Nephron (organoid): ENCODE results near the gene FAAP100.

Experiments used
- H3K27ac Mint-ChIP-seq, 3 experiments: 2 replicates each; pipeline ENCODE4 v1.8.0; 2020; ENCODE audit warnings: mixed read lengths in 3 of 3, mild to moderate bottlenecking in 2 of 3, moderate library complexity in 1 of 3
- H3K27me3 Mint-ChIP-seq: 2 replicates; pipeline ENCODE4 v1.8.0; 2021; ENCODE audit warnings: low read depth, mild to moderate bottlenecking, moderate library complexity, mixed read lengths
- H3K36me3 Mint-ChIP-seq: 2 replicates; pipeline ENCODE4 v1.8.0; 2020; ENCODE audit warnings: low read depth, mixed read lengths
- H3K4me1 Mint-ChIP-seq: 2 replicates; pipeline ENCODE4 v1.8.0; 2020; ENCODE audit warnings: mixed read lengths
- H3K4me3 Mint-ChIP-seq, 3 experiments: 2 replicates each; pipeline ENCODE4 v1.8.0; 2020; ENCODE audit warnings: mild to moderate bottlenecking in 3 of 3, mixed read lengths in 3 of 3, moderate library complexity in 2 of 3
- H3K9me3 Mint-ChIP-seq: 2 replicates; pipeline ENCODE4 v1.8.0; 2020; ENCODE audit warnings: mixed read lengths
- TF ChIP-seq, protein P1 (sequence below), 3 experiments: fragments of 200-600 bp; sonication (generic); IDR thresholded peaks; one replicate each; pipeline ENCODE4 v1.5.0; 2021; ENCODE audit warnings: antibody characterized with exemption in 3 of 3; ENCODE audit not compliant: unreplicated experiment in 3 of 3

The FAAP100 gene

DNA sequence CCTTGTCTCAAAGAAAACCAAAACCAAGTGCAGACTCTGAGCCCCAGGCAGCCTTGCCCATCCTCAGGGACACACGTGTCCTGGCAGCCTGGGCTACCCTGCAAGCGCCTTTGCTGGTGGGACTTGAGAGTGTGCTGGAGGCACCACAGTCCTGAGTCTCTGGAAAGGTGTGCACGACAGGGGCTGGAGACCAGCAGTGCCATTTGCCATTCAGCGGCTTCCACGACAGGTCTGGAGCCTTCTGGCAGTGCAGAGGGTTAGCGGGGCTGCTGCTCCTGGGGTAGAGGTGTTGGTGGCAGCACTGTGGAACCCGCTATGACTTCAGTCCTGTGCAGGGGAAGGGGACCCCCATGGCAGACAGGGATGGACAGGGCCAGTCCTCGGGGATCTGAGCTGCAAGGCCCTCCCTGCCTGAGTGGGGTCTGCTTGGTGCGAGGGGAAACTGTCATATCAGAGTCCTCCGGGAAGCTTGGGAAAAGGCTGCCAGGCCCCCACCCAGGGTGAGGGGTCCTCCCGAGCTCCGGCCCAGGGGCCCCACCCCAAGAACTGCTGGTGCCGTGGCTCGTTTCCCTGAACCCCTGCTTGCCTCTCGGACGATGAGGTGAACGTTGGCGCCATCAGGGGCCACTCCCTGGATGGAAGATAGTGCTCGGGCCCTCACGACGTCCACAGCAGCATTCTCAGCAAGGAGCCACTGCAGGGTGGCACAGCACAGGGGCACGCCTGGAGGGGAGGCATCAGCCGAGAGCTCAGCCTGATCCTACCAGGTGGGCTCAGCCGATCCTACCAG is 6.8 kb downstream of the FAAP100 start:
- no peak overlapping the region for H3K27ac Mint-ChIP-seq
- H3K4me1 Mint-ChIP-seq = no peaks in the 10 kb centered on the region
- TF ChIP-seq, protein P1, sequence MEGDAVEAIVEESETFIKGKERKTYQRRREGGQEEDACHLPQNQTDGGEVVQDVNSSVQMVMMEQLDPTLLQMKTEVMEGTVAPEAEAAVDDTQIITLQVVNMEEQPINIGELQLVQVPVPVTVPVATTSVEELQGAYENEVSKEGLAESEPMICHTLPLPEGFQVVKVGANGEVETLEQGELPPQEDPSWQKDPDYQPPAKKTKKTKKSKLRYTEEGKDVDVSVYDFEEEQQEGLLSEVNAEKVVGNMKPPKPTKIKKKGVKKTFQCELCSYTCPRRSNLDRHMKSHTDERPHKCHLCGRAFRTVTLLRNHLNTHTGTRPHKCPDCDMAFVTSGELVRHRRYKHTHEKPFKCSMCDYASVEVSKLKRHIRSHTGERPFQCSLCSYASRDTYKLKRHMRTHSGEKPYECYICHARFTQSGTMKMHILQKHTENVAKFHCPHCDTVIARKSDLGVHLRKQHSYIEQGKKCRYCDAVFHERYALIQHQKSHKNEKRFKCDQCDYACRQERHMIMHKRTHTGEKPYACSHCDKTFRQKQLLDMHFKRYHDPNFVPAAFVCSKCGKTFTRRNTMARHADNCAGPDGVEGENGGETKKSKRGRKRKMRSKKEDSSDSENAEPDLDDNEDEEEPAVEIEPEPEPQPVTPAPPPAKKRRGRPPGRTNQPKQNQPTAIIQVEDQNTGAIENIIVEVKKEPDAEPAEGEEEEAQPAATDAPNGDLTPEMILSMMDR (IDR thresholded peaks at IDR 0.05; ENCODE audit: unreplicated experiment in 3 of 3) = no peak
- H3K36me3 Mint-ChIP-seq = peaks cover 12% of the 10 kb centered on the region
- H3K27me3 Mint-ChIP-seq = no peaks in the 10 kb centered on the region
- no peaks in the 10 kb centered on the region for H3K9me3 Mint-ChIP-seq
- no peak overlapping the region for H3K4me3 Mint-ChIP-seq

GRCh38 chr17:81544281-81544974 is 7.7 kb downstream of the FAAP100 start:
- Mint-ChIP-seq H3K36me3 (peaks cover 9% of the 10 kb centered on the region), H3K27me3 (no peaks in the 10 kb centered on the region), H3K9me3 (no peaks in the 10 kb centered on the region), H3K4me1 (no peaks in the 10 kb centered on the region), H3K4me3 (no peak overlapping the region), H3K27ac (no peak overlapping the region)
- TF ChIP-seq, protein P1 (IDR thresholded peaks at IDR 0.05; ENCODE audit: unreplicated experiment in 3 of 3) = no peak

- no peak overlapping the region for H3K27ac Mint-ChIP-seq
- H3K36me3 Mint-ChIP-seq = peaks cover 4% of the 10 kb centered on the region
- H3K9me3 Mint-ChIP-seq = no peaks in the 10 kb centered on the region
- no peaks in the 10 kb centered on the region for H3K4me1 Mint-ChIP-seq
- H3K4me3 Mint-ChIP-seq = no peak overlapping the region
- H3K27me3 Mint-ChIP-seq = no peaks in the 10 kb centered on the region
- TF ChIP-seq, protein P1 (IDR thresholded peaks at IDR 0.05; ENCODE audit: unreplicated experiment in 3 of 3) = no peak
These were observed 8.4 kb downstream of the FAAP100 start for GRCh38 chr17:81543756-81544155.

- H3K4me3 Mint-ChIP-seq = no peak overlapping the region
- H3K9me3 Mint-ChIP-seq = no peaks in the 10 kb centered on the region
- no peak overlapping the region for H3K27ac Mint-ChIP-seq
- TF ChIP-seq, protein P1 (IDR thresholded peaks at IDR 0.05; ENCODE audit: unreplicated experiment in 3 of 3) = no peak
- peaks cover 4% of the 10 kb centered on the region for H3K36me3 Mint-ChIP-seq
- H3K4me1 Mint-ChIP-seq = peaks cover 3% of the 10 kb centered on the region
- no peaks in the 10 kb centered on the region for H3K27me3 Mint-ChIP-seq
These were observed 8.8 kb downstream of the FAAP100 start for GRCh38 chr17:81543339-81543675.

DNA sequence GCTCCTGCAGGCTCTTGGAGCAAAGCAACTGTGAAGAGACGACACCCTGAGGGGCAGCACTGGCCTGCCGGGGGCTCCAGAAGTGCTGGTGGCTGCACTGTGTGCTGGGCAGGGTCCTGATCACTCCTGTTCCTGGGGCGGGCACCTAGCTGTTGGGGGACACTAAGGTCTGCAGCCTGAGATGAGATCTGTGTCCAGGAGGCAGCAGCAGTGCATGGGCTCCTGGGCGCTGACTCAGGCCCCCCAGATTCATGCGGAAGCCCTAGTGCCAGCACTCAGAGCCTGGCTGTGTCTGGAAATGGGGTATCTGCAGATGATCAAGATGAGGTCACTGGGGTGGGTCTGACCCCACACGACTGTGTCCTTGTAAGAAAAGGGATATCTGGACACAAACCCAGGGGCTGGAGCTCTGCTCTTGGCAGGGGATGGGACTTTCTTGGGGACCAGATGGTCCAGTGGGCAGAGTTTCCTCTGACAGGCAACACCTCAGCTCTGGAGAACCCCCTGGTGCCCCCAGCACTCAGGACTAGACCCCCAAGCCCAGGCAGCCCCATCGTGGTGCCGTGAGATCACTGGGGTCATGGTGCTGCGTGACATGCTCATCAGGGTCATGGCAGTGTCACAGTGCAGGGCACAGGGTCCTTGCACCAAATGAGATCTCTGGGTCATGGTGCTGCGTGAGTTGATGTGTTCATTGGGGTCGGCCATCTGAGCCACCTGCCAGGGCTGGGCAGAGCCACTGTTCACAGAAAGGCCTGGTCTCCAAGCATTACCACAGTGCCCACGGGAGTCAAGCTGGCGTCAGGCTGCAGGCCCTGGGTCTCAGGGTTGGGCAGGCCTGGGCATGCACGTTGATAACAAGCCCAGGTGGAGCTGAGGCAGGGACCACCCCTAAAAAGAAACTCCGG is 9.5 kb downstream of the FAAP100 start:
- peaks cover 4% of the 10 kb centered on the region for H3K36me3 Mint-ChIP-seq
- no peak overlapping the region for H3K4me3 Mint-ChIP-seq
- TF ChIP-seq, protein P1 (IDR thresholded peaks at IDR 0.05; ENCODE audit: unreplicated experiment in 3 of 3) = no peak
- no peaks in the 10 kb centered on the region for H3K9me3 Mint-ChIP-seq
- H3K27ac Mint-ChIP-seq = no peak overlapping the region
- no peaks in the 10 kb centered on the region for H3K27me3 Mint-ChIP-seq
- H3K4me1 Mint-ChIP-seq = peaks cover 9% of the 10 kb centered on the region
